K562 (cell line): Measurements from ENCODE around the gene KNSTRN. TPM values are rescaled to one million over a fixed set of nuclear protein-coding genes. Genes with fewer than 3 reads are reported as not detected.

Source experiments
- ATAC-seq: fragments of 200-7000 bp; cut with Tn5 transposase; 3 replicates; pipeline ENCODE4 v1.9.1; 2020; ENCODE audit warnings: moderate library complexity
- BruUV-seq: library from RNA; stranded (reverse); fragments of 400-500 nt; replicated peaks from 2 replicates; lab custom pipeline; 2021; lab: Mats Ljungman, UMichigan
- CTCF ChIA-PET: fragments of 300-600 bp; formaldehyde crosslinking; extraction: SDS; loops from one replicate; lab custom pipeline; 2021; ENCODE audit warnings: low intra/inter-chr PET ratio; lab: Yijun Ruan, JAX
- POLR2A ChIA-PET: fragments of 300-600, 350-650 bp; sonication (Branson Sonifier 250); formaldehyde crosslinking; extraction: SDS; loops from one replicate; lab custom pipeline; 2021; ENCODE audit warnings: antibody characterized with exemption, inconsistent platforms; lab: Yijun Ruan, JAX
- DNase-seq, 4 experiments: peaks; one replicate each; pipeline versions ENCODE4 v3.0.0 to v3.0.0-alpha.2; 2011 to 2018; ENCODE audit warnings: low spot score in 3 of 4, mixed read lengths in 3 of 4; ENCODE audit errors: extremely low read depth in 1 of 4
- FAIRE-seq: peaks from 2 replicates; lab custom pipeline; 2011; peaks lifted over from hg19 to GRCh38; lab: Jason Lieb, UNC
- H2AFZ ChIP-seq: 2 replicates; pipeline ENCODE4 v1.6.0; 2011; ENCODE audit warnings: low read depth, low read length, control low read depth, inconsistent platforms
- H3K27ac ChIP-seq: fragments of 200-600 bp; 3 replicates; pipeline ENCODE4 v1.8.0; 2011; ENCODE audit warnings: low read depth, mild to moderate bottlenecking, control low read depth, inconsistent platforms, low read length, moderate library complexity, mixed read lengths; ENCODE audit errors: extremely low read depth
- H3K27me3 ChIP-seq, 2 experiments: fragments of 300-600 bp in 1 of 2; 2 replicates in 1 of 2; 3 replicates in 1 of 2; pipeline versions ENCODE4 v1.6.0 to v1.8.0; 2011; ENCODE audit warnings: inconsistent platforms in 2 of 2, low read length in 2 of 2, mild to moderate bottlenecking in 1 of 2, mixed read lengths in 1 of 2, moderate library complexity in 1 of 2; ENCODE audit not compliant: control insufficient read depth in 2 of 2, insufficient read depth in 2 of 2
- H3K36me3 ChIP-seq: fragments of 300-600 bp; 3 replicates; pipeline ENCODE4 v1.8.0; 2011; ENCODE audit warnings: mild to moderate bottlenecking, low read length, inconsistent platforms; ENCODE audit not compliant: control insufficient read depth, insufficient read depth
- H3K4me1 ChIP-seq, 2 experiments: fragments of 200-600 bp in 1 of 2; replicated peaks in 1 of 2; 2 replicates in 1 of 2; 3 replicates in 1 of 2; pipeline versions ENCODE4 v1.5.1 to v1.8.0; 2011; ENCODE audit warnings: inconsistent platforms in 2 of 2, low read length in 2 of 2, mild to moderate bottlenecking in 1 of 2, mixed read lengths in 1 of 2, moderate library complexity in 1 of 2; ENCODE audit not compliant: control insufficient read depth in 2 of 2, insufficient read depth in 2 of 2
- H3K4me2 ChIP-seq: 2 replicates; pipeline ENCODE4 v1.6.1; 2011; ENCODE audit warnings: low read length, control low read depth, inconsistent platforms, mixed read lengths; ENCODE audit not compliant: insufficient read depth
- H3K4me3 ChIP-seq: fragments of 200-600 bp; sonication (generic), shearing (Covaris generic); 2 replicates; pipeline ENCODE4 v1.5.1; 2016; ENCODE audit warnings: control low read depth, inconsistent platforms
- H3K79me2 ChIP-seq: fragments of 200-600 bp; 3 replicates; pipeline ENCODE4 v1.8.0; 2011; ENCODE audit warnings: low read length, inconsistent platforms; ENCODE audit not compliant: control insufficient read depth, insufficient read depth
- H3K9ac ChIP-seq, 2 experiments: 2 replicates each; pipeline versions ENCODE4 v1.6.0 to v1.6.1; 2011; ENCODE audit warnings: low read depth in 2 of 2, low read length in 2 of 2, control low read depth in 1 of 2, inconsistent platforms in 1 of 2, mild to moderate bottlenecking in 1 of 2, mixed read lengths in 1 of 2; ENCODE audit not compliant: insufficient read depth in 1 of 2
- H3K9me1 ChIP-seq: one replicate; pipeline ENCODE4 v1.6.0; 2011; ENCODE audit warnings: inconsistent platforms, mild to moderate bottlenecking, low read length, moderate library complexity; ENCODE audit not compliant: control insufficient read depth, insufficient read depth
- H3K9me3 ChIP-seq: replicated peaks from 2 replicates; pipeline ENCODE4 v1.5.1; 2011; ENCODE audit warnings: low read depth, low read length, inconsistent platforms; ENCODE audit not compliant: control insufficient read depth, insufficient read depth
- H4K20me1 ChIP-seq: replicated peaks from 2 replicates; pipeline ENCODE4 v1.6.1; 2011; ENCODE audit warnings: low read length, inconsistent platforms, mixed read lengths; ENCODE audit not compliant: control insufficient read depth, insufficient read depth
- C11orf30 ChIP-seq: fragments of 450-650 bp; IDR thresholded peaks from 2 replicates; pipeline ENCODE4 v1.6.1; 2016; ENCODE audit warnings: low read depth, mild to moderate bottlenecking
- ILK ChIP-seq: fragments of 450-650 bp; IDR thresholded peaks from 2 replicates; pipeline ENCODE4 v1.6.1; 2016; ENCODE audit warnings: missing genetic modification characterization, low read depth, mild to moderate bottlenecking, missing compliant biosample characterization, moderate library complexity, borderline replicate concordance
- KAT2B ChIP-seq: IDR thresholded peaks from one replicate; pipeline ENCODE4 v1.6.1; 2012; ENCODE audit warnings: low read depth, mild to moderate bottlenecking, control low read depth, inconsistent platforms, low read length, moderate library complexity
- MAFG ChIP-seq: fragments of 450-650 bp; conservative IDR thresholded peaks from 2 replicates; pipeline ENCODE4 v1.6.1; 2016; ENCODE audit warnings: missing genetic modification characterization, missing compliant biosample characterization
- RHOXF2B ChIP-seq: fragments of 250-450 bp; sonication (Bioruptor Pico); conservative IDR thresholded peaks from 2 replicates; pipeline ENCODE4 v1.5.1; 2021
- ZFX ChIP-seq: sonication (generic); formaldehyde crosslinking; IDR thresholded peaks from 2 replicates; pipeline ENCODE4 v1.8.0; 2022; ENCODE audit warnings: mild to moderate bottlenecking, missing genetic modification reagents, moderate library complexity
- ZNF316 ChIP-seq: fragments of 450-650 bp; IDR thresholded peaks from 2 replicates; pipeline ENCODE4 v1.6.1; 2016
- WGBS: fragments of 100-300 bp; shearing (Covaris generic); methylation state at CpG from one replicate; pipeline ENCODE4 v1.1.6; 2016; ENCODE audit warnings: low coverage, mixed read lengths; ENCODE audit not compliant: insufficient coverage; ENCODE audit errors: missing lambda C conversion rate; 5-methylcytosine and 5-hydroxymethylcytosine counted together
- in situ Hi-C: fragments of 300-500 bp; cut with MboI; formaldehyde crosslinking; loops from 4 replicates; pipeline ENCODE4 v1.15.0; 2018; ENCODE audit warnings: inconsistent platforms, mixed read lengths
- intact Hi-C: fragments of 100-400 bp; cut with micrococcal nuclease; formaldehyde crosslinking; loops from 2 replicates; pipeline ENCODE4 v1.14.2; 2022
- polyA plus RNA-seq, 8 experiments: library from polyadenylated mRNA; depleted of rRNA in 4 of 8; stranded (reverse) in 5 of 8; unstranded in 3 of 8; fragments of >200 nt; fragmentation: Nextera tagmentation in 2 of 8; fragmentation: Illumina TruSeq in 1 of 8; extraction: Ambion mirVana in 2 of 8; extraction: Trizol in 1 of 8; gene quantifications; 2 replicates each; pipeline versions ENCODE4 v1.2.1 to v1.2.3, GENCODE V29; 2011 to 2014; ENCODE audit warnings: inconsistent platforms in 1 of 8, missing spikeins in 1 of 8
- total RNA-seq, 7 experiments: library from RNA; depleted of rRNA in 6 of 7; stranded (reverse); fragments of >200 nt in 6 of 7; fragmentation: Illumina TruSeq in 2 of 7; extraction: Trizol in 2 of 7; gene quantifications; 2 replicates each; pipeline versions ENCODE4 v1.2.1 to v1.2.3, GENCODE V29; 2011 to 2021; ENCODE audit warnings: low replicate concordance in 1 of 7

The KNSTRN gene
- total and polyA plus RNA-seq, 9 of the 15 experiments (the other 6 are each of a cell fraction or from before 2014, with no cell fraction given): 48.7 to 88.2 (median 66.3) TPM

DNA sequence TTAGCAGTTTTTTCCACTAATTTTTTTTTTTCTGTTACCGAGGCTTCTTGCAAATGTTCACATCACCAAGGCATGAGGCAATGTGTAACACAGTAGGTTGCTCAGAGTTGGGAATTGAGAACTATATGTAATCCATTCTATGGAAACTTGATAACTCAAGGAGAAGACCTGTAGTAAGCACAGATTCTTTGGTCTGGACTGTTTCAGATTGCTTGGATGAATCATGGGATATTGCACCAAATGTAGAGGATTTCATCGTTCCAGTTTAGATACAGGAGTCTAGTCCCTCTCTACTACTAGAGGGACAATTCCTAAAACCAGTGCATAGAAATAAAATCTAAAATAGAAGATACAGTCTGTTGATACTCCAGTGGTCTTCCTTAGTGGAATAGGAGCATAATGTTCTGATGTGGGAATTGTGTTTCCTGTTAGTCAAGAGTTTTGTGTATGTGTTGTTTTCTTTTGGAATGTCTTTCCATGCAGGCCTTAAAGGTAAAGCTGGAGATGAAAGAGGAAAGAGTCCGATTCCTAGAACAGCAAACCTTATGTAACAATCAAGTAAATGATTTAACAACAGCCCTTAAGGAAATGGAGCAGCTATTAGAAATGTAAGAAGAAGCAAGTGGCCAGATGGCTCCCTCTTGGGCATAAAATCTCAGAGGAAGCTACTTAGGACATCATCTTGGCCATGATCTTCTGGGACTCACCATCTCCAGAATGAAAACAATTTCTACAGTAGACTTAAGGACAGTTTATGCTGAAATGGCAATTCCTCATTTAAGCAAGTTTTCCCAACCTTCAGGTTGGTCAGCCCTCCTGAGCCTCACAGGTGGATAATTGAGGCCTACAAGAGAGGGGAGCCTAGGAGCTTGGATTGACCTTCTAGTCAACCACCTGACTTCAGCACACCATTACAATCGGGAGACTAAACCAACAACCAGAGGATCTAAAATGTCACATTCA lies 10.7 kb downstream of the KNSTRN start:
- Histone ChIP-seq H3K27ac (no peak overlapping the region), H3K4me1 (no peaks in the 10 kb centered on the region), H3K9ac (no peak overlapping the region), H3K79me2 (no peaks in the 10 kb centered on the region), H3K36me3 (peaks cover 57% of the 10 kb centered on the region), H4K20me1 (no peaks in the 10 kb centered on the region), H2AFZ (no peak overlapping the region), H3K4me2 (no peak overlapping the region), H3K4me3 (no peak overlapping the region)
- no peak for DNase-seq
- in situ Hi-C loops: no loop called here
- WGBS: 85% methylated on average over 4 of the region's 4 CpGs
- FAIRE-seq: no peak
- intact Hi-C loops: no loop called here
- ChIA-PET POLR2A (interaction anchor here (0.6 to 1.4 kb wide), 2 partner anchors 20 to 28 kb away, joined by 3 to 4 read pairs; no protein-coding TSS in a partner anchor), CTCF (no interaction called here)
- ATAC-seq: no peak
- TF ChIP-seq RHOXF2B (no peak), C11orf30 (peak; percentile 68), MAFG (tag) (0 out of 2 replicates have a peak, but pooled peaks have one; percentile 8), ZFX (no peak), ILK (tag) (no peak), KAT2B (no peak), ZNF316 (peak; percentile 71)
- TF ChIP-seq, all 486 proteins: peak for 3
- no peaks in the 10 kb centered on the region for H3K9me1 ChIP-seq
- no peaks in the 10 kb centered on the region for H3K9me3 ChIP-seq
- TSS peak; percentile 44 for BruUV-seq
- no peaks in the 10 kb centered on the region for H3K27me3 ChIP-seq
